Measurements from ENCODE around the gene PTGES3.

- TF ChIP-seq RAD21 (IDR thresholded peaks at IDR 0.05; ENCODE audit: low read depth) (no peak), YY1 (IDR thresholded peaks at IDR 0.05; ENCODE audit: low read depth) (no peak; the same call in 1 of the 2 replicates), EP300 (IDR thresholded peaks at IDR 0.05; ENCODE audit: borderline replicate concordance) (no peak; the same call in 1 of the 2 replicates), TAF1 (IDR thresholded peaks at IDR 0.05; ENCODE audit: low read depth) (no peak), CEBPB (IDR thresholded peaks at IDR 0.05) (peak; percentile 20; the same call in 1 of the 2 replicates)
These were observed 608 bp downstream of the PTGES3 start for GRCh38 chr12:56687223-56688128.

All from Ishikawa (cell line).